Measurements from ENCODE around the gene DMAC2L. TPM values are rescaled to one million over a fixed set of nuclear protein-coding genes. Genes with fewer than 3 reads are reported as not detected.
"Not testable (repeated sequence)": the region's sequence is repeated elsewhere in the genome, so short reads cannot be mapped to it uniquely, and the experiment has no call there.

DMAC2L gene
- 10 to 100 TPM; 13.7 to 28.6 (median 22.5) TPM for polyA plus RNA-seq (ENCODE audit: insufficient read length in 4 of 4)

DNA sequence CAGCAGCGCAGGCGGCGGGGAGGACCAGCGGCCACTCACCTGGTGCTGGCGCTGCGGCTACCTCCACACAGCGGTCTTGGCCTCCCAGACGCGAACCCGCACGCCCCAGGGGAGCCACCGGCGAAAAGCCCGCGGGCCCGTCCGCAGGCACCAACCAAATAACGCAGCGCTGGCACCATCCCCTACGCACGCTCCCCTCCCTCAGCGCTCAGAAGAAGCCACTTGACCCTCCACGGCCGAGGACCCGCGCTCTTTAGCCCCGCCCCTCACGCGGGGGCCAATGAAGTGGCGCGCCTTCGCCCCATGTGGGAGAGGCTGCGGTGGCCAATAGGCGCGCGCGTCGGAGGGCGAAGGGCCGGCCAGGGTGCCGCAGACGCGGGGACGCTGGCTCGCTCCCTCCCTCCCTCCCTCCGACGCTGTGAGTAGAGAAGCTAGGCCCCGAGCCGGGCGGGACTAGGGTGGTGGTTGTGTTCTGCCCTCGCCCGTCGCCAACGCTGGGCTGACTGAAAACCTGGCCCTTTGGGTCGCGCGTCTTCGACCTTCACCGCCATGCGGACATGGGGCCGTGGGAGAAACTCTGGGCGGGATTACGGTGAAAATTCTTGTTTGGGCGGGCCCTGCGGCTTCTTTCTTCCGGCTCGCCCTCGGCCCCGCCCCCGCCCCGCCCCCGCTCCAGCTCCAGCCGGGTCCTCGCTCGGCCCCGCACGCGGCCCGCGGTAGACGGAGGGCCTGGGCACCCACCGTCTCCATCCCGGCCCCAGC, at the start of gene DMAC2L, which contains the start of gene L2HGDH:
TSS of gene DMAC2L (plus strand) at position 353 of the 762 bp plus-strand sequence. CDS start 9,164 bp downstream, outside the sequence.
TSS of gene L2HGDH (minus strand) at position 258 of the 762 bp plus-strand sequence. CDS start at position 179, 79 bp downstream.
- DNase-seq (ENCODE audit: low read depth in 4 of 4, low spot score in 3 of 4): peak; percentile 87 to 90 (median 88)

GRCh38 chr14:50262865-50263264, 49.3 kb upstream of the DMAC2L start:
- no peak for DNase-seq (ENCODE audit: low read depth in 4 of 4, low spot score in 3 of 4)

DNA sequence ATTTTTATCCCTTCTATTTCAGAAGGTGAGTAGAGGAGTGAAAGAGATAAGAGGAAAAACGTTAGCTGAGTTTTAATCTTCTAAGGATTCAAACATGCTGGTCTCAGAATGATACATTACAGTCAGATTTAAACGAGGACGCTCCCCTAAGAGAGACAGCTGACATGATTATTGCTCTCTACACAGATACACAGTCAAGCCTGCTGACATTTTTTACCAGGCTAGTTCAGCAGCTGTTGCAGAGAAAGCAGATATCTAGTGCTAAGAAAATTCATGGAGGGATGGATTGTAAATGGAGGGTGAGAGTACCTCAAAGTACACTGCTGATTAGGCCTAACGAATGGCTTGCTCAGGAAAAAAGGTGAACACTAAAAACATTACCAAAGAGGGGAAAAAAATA, 48.8 kb upstream of the DMAC2L start:
- DNase-seq (ENCODE audit: low read depth in 4 of 4, low spot score in 3 of 4): no peak

GRCh38 chr14:50265029-50265428, 47.1 kb upstream of the DMAC2L start:
- DNase-seq (ENCODE audit: low read depth in 4 of 4, low spot score in 3 of 4): no peak

DNA sequence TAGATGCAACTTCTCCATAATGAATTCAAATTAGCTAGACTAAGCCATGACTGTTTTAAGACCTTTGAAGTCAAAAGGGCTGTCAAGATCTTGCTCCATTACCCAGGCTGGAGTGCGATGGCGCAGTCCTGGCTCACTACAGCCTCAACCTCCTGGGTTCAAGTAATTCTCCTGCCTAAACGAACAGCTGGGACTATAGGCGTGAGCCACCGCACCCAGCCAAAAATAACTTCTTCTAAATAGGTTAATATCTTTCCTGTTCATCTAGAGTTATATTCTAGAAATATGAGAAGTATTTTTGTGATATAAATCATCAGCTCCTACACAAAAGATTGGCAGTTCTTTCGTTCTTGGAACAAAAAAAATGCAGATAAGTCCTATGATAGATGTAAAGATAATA, 41.2 kb upstream of the DMAC2L start:
- DNase-seq (ENCODE audit: low read depth in 4 of 4, low spot score in 3 of 4): no peak

DNA sequence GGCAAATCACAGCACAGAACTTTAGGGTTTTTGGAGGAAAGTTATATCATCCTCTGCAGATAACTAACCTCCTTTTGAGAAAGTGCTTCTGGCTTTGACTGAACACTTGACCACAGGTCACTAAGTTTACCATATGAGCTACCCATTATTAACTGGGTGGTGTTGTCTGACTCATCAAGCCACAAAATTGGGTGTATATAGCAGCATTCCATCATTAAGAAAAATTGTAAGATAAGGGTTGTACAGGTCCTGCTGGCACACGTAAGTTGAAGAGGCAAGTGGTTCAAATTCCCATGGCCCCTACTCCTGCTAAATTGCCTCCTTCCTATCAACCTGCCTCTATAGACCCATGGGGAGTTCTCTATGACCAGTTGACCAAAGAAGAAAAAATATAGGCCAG, 39.6 kb upstream of the DMAC2L start:
- no peak for DNase-seq (ENCODE audit: low read depth in 4 of 4, low spot score in 3 of 4)

DNA sequence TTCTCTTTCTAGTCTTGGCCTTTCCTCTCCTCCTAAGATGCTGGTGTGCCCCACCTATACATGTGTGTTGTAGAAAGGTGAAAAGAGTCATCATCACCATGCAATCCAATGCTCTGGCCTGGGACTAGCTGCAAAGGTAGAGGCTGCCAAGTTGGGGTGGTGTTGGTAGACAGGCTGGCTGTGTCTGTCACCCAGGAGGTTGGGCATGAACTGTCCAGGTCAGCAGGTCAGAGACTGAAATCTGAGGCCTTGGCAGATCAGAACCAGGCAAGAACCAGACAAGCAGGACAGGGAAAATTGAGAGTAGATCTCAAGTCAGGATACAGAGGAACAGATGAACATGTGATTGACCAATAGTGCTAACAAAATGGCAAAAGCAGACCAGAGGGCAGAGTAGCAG, 26.3 kb upstream of the DMAC2L start:
- DNase-seq (ENCODE audit: low read depth in 4 of 4, low spot score in 3 of 4): no peak

GRCh38 chr14:50288146-50288545, 24.0 kb upstream of the DMAC2L start:
- no peak for DNase-seq (ENCODE audit: low read depth in 4 of 4, low spot score in 3 of 4)

GRCh38 chr14:50290306-50290705, 21.8 kb upstream of the DMAC2L start:
- DNase-seq (ENCODE audit: low read depth in 4 of 4, low spot score in 3 of 4): no peak

- no peak for DNase-seq (ENCODE audit: low read depth in 4 of 4, low spot score in 3 of 4)
Observed at GRCh38 chr14:50299585-50299984, 12.5 kb upstream of the DMAC2L start.

DNA sequence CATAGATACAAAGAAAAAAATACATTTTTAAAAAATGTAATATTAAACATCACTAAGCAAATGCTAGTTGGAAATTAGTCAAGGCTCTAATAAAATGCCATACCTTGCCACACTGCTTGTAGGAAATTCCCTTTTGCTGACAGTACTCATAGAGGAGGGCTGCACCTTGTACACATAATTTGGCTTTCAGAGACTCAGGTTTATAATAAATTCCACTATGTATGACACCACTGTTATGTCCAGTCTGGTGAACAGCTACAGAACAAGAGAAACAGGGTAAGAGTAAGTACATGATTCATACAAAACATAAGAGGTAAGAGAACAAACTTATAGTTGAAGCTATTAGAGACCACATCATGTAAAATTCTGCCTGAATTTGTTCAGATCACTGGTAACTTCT, 10.2 kb upstream of the DMAC2L start:
- no peak for DNase-seq (ENCODE audit: low read depth in 4 of 4, low spot score in 3 of 4)

DNA sequence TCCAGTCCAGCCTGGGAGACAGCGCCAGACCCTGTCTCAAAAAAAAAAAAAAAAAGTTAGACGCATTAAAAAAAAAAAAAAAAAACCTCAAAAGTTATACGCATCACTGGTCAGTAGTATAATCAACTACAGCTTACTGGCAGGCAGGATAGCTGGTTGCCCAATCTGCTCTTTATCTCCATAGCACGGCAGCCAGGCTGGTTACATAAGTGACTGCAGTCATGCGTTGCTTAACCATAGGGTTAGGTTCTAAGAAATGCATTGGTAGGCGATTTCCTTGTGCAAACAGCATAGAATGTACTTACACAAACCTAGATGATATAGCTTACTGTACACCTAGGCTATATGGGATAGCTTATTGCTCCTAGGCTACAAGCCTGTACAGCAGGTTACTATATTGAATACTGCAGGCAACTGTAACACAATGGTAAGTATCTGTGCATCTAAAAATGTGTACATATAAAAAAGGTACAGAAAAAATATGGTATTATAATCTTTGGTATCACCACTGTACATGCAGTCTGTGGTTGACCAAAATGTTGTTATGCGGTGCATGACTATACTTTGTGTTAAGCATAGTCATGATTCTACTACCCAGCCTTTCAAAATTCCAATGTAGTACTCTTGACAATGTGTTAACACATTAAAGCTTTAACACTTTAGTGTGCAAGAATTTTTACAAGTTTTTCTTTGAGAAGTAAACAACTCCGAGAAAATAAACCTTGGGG, 8.2 kb upstream of the DMAC2L start:
- DNase-seq (ENCODE audit: low read depth in 4 of 4, low spot score in 3 of 4): peak in 1 of 4 donors; percentile 8

- no peak for DNase-seq (ENCODE audit: low read depth in 4 of 4, low spot score in 3 of 4)
Observed at GRCh38 chr14:50308363-50308915, 3.7 kb upstream of the DMAC2L start.

GRCh38 chr14:50310445-50310844, 1.7 kb upstream of the DMAC2L start:
- DNase-seq (ENCODE audit: low read depth in 4 of 4, low spot score in 3 of 4): no peak

- DNase-seq (ENCODE audit: low read depth in 4 of 4, low spot score in 3 of 4): peak in 1 of 4 donors; percentile 5
Observed at GRCh38 chr14:50311337-50311971, 670 bp upstream of the DMAC2L start.

- peak in 2 of 4 donors; percentile 36 to 59 for DNase-seq (ENCODE audit: low read depth in 4 of 4, low spot score in 3 of 4)
Observed at GRCh38 chr14:50312734-50313054, 570 bp downstream of the DMAC2L start.

- not testable (repeated sequence) for DNase-seq (ENCODE audit: low read depth in 4 of 4, low spot score in 3 of 4)
Observed at GRCh38 chr14:50314098-50314497, 2.0 kb downstream of the DMAC2L start.

DNA sequence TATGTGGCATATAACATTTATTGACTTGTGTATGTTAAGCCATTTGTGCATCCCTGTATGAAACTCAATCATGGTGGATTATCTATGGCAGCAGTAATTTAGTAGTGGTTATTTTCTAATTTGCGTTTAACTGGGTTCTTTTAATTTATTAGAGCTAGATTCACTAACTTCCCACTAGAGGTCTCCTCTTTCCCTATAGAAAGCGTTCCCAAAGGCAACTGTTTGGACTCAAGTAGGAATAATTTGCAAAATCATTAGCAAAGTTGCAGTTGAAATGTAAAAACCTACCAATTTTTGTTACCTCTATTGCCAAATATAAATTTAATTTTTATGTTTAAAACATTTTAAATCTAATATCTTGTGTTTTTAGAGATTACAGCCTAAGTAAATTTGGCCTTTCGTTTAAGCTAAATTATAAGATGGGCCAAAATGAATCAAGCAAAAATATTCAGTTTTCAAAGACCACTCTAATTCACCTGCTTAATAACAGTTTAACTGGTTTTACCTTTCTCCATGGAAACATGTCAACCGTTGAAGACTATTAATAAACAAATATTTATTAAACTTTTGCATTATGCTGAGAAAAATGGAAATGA, 6.0 kb downstream of the DMAC2L start:
- no peak for DNase-seq (ENCODE audit: low read depth in 4 of 4, low spot score in 3 of 4)

DNA sequence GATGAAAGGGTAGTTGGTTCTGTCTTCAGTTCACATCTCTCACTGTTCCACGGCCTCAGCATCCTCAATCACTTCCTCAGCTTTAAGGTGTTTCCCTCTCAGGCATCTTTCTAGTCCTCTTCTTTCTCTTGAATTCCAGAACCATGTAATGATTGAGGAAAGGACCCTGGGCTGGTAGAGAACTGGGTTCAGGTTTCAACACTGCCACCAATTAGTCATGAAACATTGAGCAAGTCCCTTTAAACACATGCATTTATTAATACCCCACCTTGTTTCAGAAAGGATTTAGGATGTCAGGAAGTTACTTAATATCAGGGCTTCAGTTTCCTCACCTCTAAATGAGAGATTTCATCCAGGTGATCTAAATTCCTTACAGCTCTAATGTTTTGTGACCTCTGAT, 7.2 kb downstream of the DMAC2L start:
- no peak for DNase-seq (ENCODE audit: low read depth in 4 of 4, low spot score in 3 of 4)

- DNase-seq (ENCODE audit: low read depth in 4 of 4, low spot score in 3 of 4): no peak
Observed at GRCh38 chr14:50319721-50320120, 7.6 kb downstream of the DMAC2L start.

- DNase-seq (ENCODE audit: low read depth in 4 of 4, low spot score in 3 of 4): no peak
Observed at GRCh38 chr14:50320283-50320682, 8.2 kb downstream of the DMAC2L start.
